K562 (cell line): Measurements from ENCODE around the gene UBE2V1. TPM values are rescaled to one million over a fixed set of nuclear protein-coding genes. Genes with fewer than 3 reads are reported as not detected.
A peak's percentile ranks its signal among the peaks of the same experiment; 100 is the strongest.

Experiments
- BHLHE40 ChIP-seq: IDR thresholded peaks from 2 replicates; pipeline ENCODE4 v1.6.1; 2011; ENCODE audit warnings: low read length, improper control_type of control experiment
- CEBPG ChIP-seq, 3 experiments: fragments of 200-800 bp in 1 of 3; sonication (Bioruptor generic) in 1 of 3; sonication (generic) in 1 of 3; formaldehyde crosslinking in 1 of 3; IDR thresholded peaks in 2 of 3; conservative IDR thresholded peaks in 1 of 3; 2 replicates each; pipeline versions ENCODE4 v1.6.1 to v1.8.0; 2016 to 2022; ENCODE audit warnings: missing compliant biosample characterization in 2 of 3, missing genetic modification characterization in 2 of 3, mild to moderate bottlenecking in 1 of 3, missing genetic modification reagents in 1 of 3
- EHMT2 ChIP-seq: fragments of 450-650 bp; IDR thresholded peaks from 2 replicates; pipeline ENCODE4 v1.6.1; 2018; ENCODE audit warnings: antibody characterized with exemption
- FOS ChIP-seq: IDR thresholded peaks from 3 replicates; pipeline ENCODE4 v1.6.1; 2011; ENCODE audit not compliant: insufficient read length; ENCODE audit errors: extremely low read depth
- NCOA1 ChIP-seq: fragments of 450-650 bp; IDR thresholded peaks from 2 replicates; pipeline ENCODE4 v1.6.1; 2016; ENCODE audit warnings: low read depth
- SETDB1 ChIP-seq: IDR thresholded peaks from one replicate; pipeline ENCODE4 v1.6.1; 2012; ENCODE audit warnings: low read length, control low read depth, inconsistent platforms
- TOE1 ChIP-seq, 2 experiments: fragments of 450-650 bp in 1 of 2; sonication (generic) in 1 of 2; formaldehyde crosslinking in 1 of 2; IDR thresholded peaks; 2 replicates each; pipeline versions ENCODE4 v1.7.1 to v1.8.0; 2016 to 2022; ENCODE audit warnings: borderline replicate concordance in 2 of 2, mild to moderate bottlenecking in 2 of 2, antibody characterized with exemption in 1 of 2, inconsistent platforms in 1 of 2, low read depth in 1 of 2, missing genetic modification reagents in 1 of 2, moderate library complexity in 1 of 2
- ZBTB8A ChIP-seq: fragments of 450-650 bp; IDR thresholded peaks from 2 replicates; pipeline ENCODE4 v1.6.1; 2018; ENCODE audit warnings: mild to moderate bottlenecking, moderate library complexity; ENCODE audit not compliant: partially characterized antibody
- polyA plus RNA-seq, 8 experiments: library from polyadenylated mRNA; depleted of rRNA in 4 of 8; stranded (reverse) in 5 of 8; unstranded in 3 of 8; fragments of >200 nt; fragmentation: Nextera tagmentation in 2 of 8; fragmentation: Illumina TruSeq in 1 of 8; extraction: Ambion mirVana in 2 of 8; extraction: Trizol in 1 of 8; gene quantifications; 2 replicates each; pipeline versions ENCODE4 v1.2.1 to v1.2.3, GENCODE V29; 2011 to 2014; ENCODE audit warnings: inconsistent platforms in 1 of 8, missing spikeins in 1 of 8
- total RNA-seq, 7 experiments: library from RNA; depleted of rRNA in 6 of 7; stranded (reverse); fragments of >200 nt in 6 of 7; fragmentation: Illumina TruSeq in 2 of 7; extraction: Trizol in 2 of 7; gene quantifications; 2 replicates each; pipeline versions ENCODE4 v1.2.1 to v1.2.3, GENCODE V29; 2011 to 2021; ENCODE audit warnings: low replicate concordance in 1 of 7
- TF ChIP-seq, protein P1 (sequence below), 3 experiments: fragments of 200-800 bp in 1 of 3; sonication (Bioruptor generic) in 1 of 3; sonication (generic) in 1 of 3; formaldehyde crosslinking in 1 of 3; IDR thresholded peaks; 2 replicates each; pipeline versions ENCODE4 v1.6.1 to v1.8.0; 2016 to 2022; ENCODE audit warnings: mild to moderate bottlenecking in 2 of 3, missing compliant biosample characterization in 2 of 3, missing genetic modification characterization in 2 of 3, missing genetic modification reagents in 1 of 3
- TF ChIP-seq, protein P2 (sequence below): fragments of 450-650 bp; IDR thresholded peaks from 2 replicates; pipeline ENCODE4 v1.6.1; 2016; ENCODE audit warnings: mild to moderate bottlenecking
- TF ChIP-seq, protein P3 (sequence below): fragments of 450-650 bp; IDR thresholded peaks from 2 replicates; pipeline ENCODE4 v1.6.1; 2016; ENCODE audit warnings: low read depth, mild to moderate bottlenecking, moderate library complexity
- TF ChIP-seq, protein P4 (sequence below): sonication (generic); formaldehyde crosslinking; IDR thresholded peaks from 2 replicates; pipeline ENCODE4 v1.9.0; 2022; ENCODE audit warnings: mild to moderate bottlenecking, missing genetic modification reagents
- TF ChIP-seq, protein P5 (sequence below), 3 experiments: fragments of 200-800 bp in 1 of 3; fragments of 250-450 bp in 1 of 3; fragments of 450-650 bp in 1 of 3; sonication (Bioruptor Pico) in 1 of 3; sonication (Bioruptor generic) in 1 of 3; formaldehyde crosslinking in 1 of 3; IDR thresholded peaks; 2 replicates each; pipeline versions ENCODE4 v1.6.1 to v1.8.0; 2016 to 2022; ENCODE audit warnings: mild to moderate bottlenecking in 2 of 3, missing genetic modification characterization in 2 of 3, missing compliant biosample characterization in 1 of 3, moderate library complexity in 1 of 3

The UBE2V1 gene
- total and polyA plus RNA-seq, 9 of the 15 experiments (the other 6 are each of a cell fraction or from before 2014, with no cell fraction given): 93.0 to 357 (median 119) TPM

DNA sequence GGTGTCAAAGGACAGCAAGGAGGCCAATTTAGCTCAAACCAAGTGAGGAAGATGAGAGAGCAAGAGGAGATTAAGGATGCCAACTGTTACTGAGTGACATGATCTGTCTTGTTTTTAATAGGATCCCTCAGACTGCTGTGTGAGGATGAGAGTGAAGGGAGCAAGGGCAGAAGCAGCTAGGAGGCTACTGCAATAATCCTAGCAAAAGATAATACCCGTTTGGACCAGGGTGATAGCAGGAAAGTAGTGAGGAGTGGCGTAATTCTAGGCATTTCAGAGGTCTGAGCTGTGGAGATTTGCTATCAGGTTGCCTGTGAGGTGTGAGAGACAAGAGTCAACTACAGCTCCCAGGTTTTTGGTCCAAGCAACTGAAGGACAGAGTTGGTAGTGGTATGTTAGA lies 14.7 kb downstream of the UBE2V1 start (continued):
- TF ChIP-seq, protein P1, sequence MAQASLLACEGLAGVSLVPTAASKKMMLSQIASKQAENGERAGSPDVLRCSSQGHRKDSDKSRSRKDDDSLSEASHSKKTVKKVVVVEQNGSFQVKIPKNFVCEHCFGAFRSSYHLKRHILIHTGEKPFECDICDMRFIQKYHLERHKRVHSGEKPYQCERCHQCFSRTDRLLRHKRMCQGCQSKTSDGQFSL (CRISPR knock-in tag; IDR thresholded peaks at IDR 0.05): no peak
- TF ChIP-seq, protein P1 (tag; IDR thresholded peaks at IDR 0.05): no peak
- TF ChIP-seq TOE1 (IDR thresholded peaks at IDR 0.05; ENCODE audit: borderline replicate concordance) (0 out of 2 replicates have a peak, but pooled peaks have one; percentile 31), TOE1 (CRISPR knock-in tag; IDR thresholded peaks at IDR 0.05; ENCODE audit: borderline replicate concordance, low read depth) (no peak), SETDB1 (no peak), BHLHE40 (0 out of 2 replicates have a peak, but pooled peaks have one; percentile 35), CEBPG (CRISPR knock-in tag; IDR thresholded peaks at IDR 0.05) (0 out of 2 replicates have a peak, but pooled peaks have one; percentile 37), CEBPG (tag; conservative IDR thresholded peaks at IDR 0.05 in 1 of 2, IDR thresholded peaks at IDR 0.05 in 1 of 2) (no peak), EHMT2 (0 out of 2 replicates have a peak, but pooled peaks have one; percentile 32), NCOA1 (peak; percentile 62; the same call in 1 of the 2 replicates), ZBTB8A (no peak), FOS (no peak)
- TF ChIP-seq, protein P2, sequence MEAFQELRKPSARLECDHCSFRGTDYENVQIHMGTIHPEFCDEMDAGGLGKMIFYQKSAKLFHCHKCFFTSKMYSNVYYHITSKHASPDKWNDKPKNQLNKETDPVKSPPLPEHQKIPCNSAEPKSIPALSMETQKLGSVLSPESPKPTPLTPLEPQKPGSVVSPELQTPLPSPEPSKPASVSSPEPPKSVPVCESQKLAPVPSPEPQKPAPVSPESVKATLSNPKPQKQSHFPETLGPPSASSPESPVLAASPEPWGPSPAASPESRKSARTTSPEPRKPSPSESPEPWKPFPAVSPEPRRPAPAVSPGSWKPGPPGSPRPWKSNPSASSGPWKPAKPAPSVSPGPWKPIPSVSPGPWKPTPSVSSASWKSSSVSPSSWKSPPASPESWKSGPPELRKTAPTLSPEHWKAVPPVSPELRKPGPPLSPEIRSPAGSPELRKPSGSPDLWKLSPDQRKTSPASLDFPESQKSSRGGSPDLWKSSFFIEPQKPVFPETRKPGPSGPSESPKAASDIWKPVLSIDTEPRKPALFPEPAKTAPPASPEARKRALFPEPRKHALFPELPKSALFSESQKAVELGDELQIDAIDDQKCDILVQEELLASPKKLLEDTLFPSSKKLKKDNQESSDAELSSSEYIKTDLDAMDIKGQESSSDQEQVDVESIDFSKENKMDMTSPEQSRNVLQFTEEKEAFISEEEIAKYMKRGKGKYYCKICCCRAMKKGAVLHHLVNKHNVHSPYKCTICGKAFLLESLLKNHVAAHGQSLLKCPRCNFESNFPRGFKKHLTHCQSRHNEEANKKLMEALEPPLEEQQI: peak; percentile 60; the same call in 1 of the 2 replicates
- TF ChIP-seq, protein P3, sequence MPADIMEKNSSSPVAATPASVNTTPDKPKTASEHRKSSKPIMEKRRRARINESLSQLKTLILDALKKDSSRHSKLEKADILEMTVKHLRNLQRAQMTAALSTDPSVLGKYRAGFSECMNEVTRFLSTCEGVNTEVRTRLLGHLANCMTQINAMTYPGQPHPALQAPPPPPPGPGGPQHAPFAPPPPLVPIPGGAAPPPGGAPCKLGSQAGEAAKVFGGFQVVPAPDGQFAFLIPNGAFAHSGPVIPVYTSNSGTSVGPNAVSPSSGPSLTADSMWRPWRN: no peak; the same call in 1 of the 2 replicates
- TF ChIP-seq, protein P4, sequence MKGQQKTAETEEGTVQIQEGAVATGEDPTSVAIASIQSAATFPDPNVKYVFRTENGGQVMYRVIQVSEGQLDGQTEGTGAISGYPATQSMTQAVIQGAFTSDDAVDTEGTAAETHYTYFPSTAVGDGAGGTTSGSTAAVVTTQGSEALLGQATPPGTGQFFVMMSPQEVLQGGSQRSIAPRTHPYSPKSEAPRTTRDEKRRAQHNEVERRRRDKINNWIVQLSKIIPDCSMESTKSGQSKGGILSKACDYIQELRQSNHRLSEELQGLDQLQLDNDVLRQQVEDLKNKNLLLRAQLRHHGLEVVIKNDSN (CRISPR knock-in tag): no peak
- TF ChIP-seq, protein P5, sequence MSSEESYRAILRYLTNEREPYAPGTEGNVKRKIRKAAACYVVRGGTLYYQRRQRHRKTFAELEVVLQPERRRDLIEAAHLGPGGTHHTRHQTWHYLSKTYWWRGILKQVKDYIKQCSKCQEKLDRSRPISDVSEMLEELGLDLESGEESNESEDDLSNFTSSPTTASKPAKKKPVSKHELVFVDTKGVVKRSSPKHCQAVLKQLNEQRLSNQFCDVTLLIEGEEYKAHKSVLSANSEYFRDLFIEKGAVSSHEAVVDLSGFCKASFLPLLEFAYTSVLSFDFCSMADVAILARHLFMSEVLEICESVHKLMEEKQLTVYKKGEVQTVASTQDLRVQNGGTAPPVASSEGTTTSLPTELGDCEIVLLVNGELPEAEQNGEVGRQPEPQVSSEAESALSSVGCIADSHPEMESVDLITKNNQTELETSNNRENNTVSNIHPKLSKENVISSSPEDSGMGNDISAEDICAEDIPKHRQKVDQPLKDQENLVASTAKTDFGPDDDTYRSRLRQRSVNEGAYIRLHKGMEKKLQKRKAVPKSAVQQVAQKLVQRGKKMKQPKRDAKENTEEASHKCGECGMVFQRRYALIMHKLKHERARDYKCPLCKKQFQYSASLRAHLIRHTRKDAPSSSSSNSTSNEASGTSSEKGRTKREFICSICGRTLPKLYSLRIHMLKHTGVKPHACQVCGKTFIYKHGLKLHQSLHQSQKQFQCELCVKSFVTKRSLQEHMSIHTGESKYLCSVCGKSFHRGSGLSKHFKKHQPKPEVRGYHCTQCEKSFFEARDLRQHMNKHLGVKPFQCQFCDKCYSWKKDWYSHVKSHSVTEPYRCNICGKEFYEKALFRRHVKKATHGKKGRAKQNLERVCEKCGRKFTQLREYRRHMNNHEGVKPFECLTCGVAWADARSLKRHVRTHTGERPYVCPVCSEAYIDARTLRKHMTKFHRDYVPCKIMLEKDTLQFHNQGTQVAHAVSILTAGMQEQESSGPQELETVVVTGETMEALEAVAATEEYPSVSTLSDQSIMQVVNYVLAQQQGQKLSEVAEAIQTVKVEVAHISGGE (CRISPR knock-in tag; IDR thresholded peaks at IDR 0.05): no peak
